SH-SY5Y (cell line): ENCODE results near the gene ZNF146.

Experiments
- GATA2 ChIP-seq: IDR thresholded peaks from 2 replicates; pipeline ENCODE4 v1.6.1; 2011; ENCODE audit warnings: mild to moderate bottlenecking, low read depth, low read length
- GATA3 ChIP-seq: IDR thresholded peaks from 2 replicates; pipeline ENCODE4 v1.6.1; 2011; ENCODE audit warnings: low read depth, mild to moderate bottlenecking, low read length, moderate library complexity

The ZNF146 gene

GRCh38 chr19:36214386-36215275, at the start of gene ZNF146, which contains the start of gene ZNF565:
TSS of gene ZNF146 (plus strand) at chr19:36215106. CDS start at chr19:36236441, 21,335 bp downstream.
TSS of gene ZNF565 (minus strand) at chr19:36214665. CDS start at chr19:36201985, 12,680 bp downstream.
- TF ChIP-seq GATA2 (peak; percentile 69), GATA3 (no peak)

DNA sequence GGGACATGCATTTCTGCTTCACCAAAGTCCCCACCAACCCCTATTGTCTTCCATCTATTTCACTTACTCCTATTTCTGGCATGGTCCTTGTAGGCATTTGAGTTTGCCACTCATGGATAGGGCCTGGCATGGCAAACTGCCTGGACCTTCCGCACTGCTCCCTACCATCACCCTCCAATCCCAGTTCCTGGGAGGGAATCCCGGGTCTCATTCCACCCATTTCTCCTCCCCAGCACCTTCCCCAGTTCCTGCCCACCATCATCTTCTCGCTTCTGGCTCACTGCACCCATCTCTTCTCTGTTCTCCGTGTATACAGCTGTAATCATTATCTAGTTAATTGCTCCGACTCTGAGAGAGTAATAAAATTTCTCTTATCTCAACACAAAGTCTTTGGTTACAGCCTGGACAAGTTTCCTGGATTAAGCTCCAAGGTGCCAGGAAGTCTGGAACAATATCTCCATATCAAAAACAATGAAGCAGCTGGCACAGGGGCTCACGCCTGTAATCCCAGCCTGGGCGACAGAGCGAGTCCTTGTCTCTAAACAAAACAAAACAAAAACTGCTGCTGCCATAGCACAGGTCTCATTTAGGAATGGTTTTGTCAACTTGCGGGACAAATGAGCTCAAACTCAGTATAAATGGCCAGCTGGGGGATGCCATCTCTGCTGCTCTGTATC, 45.7 kb upstream of the ZNF146 start:
- TF ChIP-seq GATA2: no peak
- no peak for TF ChIP-seq GATA3

GRCh38 chr19:36172852-36173251, 42.1 kb upstream of the ZNF146 start:
- TF ChIP-seq GATA2 (no peak), GATA3 (no peak)

- TF ChIP-seq GATA3 (no peak), GATA2 (no peak)
Measured at GRCh38 chr19:36182612-36183244, 32.2 kb upstream of the ZNF146 start.

DNA sequence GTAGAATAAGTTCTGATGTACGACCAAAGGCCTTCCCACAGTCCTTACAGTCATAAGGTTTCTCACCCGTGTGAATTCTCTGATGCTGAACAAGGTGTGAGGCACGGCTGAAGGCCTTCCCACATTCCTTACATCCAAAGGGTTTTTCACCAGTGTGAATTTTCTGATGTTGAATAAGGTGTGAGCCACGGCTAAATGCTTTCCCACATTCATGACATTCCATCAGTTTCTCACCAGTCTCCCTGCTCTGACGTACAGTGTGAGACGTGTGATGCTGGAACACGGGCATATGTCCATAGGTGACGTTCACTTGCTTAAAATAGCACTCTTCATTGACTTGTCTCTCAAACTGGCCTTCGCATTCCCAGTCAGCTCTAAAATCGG, 31.7 kb upstream of the ZNF146 start:
- TF ChIP-seq GATA2 (no peak), GATA3 (no peak)

DNA sequence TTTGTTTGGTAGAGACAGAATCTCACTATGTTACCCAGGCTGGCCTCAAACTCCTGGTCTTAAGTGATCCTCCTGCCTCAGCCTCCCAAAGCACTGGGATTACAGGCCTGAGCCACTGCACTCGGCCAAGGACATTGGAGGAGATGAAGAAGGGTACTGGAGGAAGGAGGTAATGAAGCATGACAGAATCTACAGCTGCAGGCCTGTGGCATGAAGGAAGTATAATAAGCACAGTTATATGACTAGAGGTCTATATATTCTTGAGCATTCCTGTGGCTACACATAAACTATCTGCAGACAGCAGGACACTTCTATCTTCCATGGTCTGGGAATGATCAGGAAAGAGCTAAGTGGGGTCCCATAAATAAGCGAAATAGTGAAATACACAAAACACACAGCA, 18.7 kb upstream of the ZNF146 start:
- TF ChIP-seq GATA3: no peak
- TF ChIP-seq GATA2: no peak

DNA sequence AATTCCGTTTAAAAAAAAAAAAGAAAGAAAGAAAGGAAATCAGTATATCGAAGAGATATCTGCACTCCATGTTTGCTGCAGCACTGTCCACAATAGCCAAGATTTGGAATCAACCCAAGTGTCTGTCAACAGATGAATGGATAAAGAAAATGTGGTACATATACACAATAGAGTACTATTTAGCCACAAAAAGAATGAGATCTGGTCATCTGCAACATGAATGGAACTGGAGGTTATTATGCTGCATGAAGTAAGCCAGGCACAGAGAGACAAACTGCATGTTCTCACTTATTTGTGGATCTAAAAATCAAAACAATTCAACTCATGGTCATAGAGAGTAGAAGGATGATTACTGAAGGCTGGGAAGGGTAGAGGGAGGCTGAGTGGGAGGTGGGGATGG, 16.8 kb upstream of the ZNF146 start:
- TF ChIP-seq GATA3: no peak
- no peak for TF ChIP-seq GATA2

- no peak for TF ChIP-seq GATA2
- no peak for TF ChIP-seq GATA3
Measured at GRCh38 chr19:36201684-36202083, 13.2 kb upstream of the ZNF146 start.

- TF ChIP-seq GATA2 (no peak), GATA3 (no peak)
Measured at GRCh38 chr19:36203293-36203692, 11.6 kb upstream of the ZNF146 start.

DNA sequence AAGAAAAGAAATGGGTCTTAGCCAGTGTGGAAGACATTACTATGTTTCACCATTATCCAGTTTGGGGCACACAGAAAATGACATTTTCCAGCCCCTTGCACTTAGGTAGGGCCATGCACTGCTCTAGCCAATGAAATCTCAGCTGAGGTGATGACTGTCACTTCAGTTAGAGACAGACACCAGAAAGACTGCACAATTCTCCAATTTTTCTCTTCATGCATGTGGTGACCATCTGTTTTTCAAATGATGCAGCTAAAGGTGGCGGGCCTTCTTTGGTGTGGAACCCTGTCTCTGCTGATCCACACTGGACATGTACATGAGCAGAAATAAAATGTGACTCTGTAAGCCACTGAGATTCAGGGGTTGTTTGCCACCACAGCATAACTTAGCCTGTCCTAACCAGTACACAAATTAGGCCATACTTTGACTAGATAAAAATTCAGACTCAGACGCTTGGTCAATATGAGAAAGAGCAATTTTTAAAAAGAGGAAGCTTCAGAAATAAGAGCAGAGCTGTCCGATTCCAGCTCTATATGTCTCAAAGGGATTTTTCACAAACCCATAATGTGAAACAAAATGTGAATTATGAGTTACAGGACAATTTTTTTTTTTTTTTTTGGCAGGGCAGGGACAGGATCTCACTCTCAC, 7.2 kb upstream of the ZNF146 start:
- TF ChIP-seq GATA2 (no peak), GATA3 (no peak)

DNA sequence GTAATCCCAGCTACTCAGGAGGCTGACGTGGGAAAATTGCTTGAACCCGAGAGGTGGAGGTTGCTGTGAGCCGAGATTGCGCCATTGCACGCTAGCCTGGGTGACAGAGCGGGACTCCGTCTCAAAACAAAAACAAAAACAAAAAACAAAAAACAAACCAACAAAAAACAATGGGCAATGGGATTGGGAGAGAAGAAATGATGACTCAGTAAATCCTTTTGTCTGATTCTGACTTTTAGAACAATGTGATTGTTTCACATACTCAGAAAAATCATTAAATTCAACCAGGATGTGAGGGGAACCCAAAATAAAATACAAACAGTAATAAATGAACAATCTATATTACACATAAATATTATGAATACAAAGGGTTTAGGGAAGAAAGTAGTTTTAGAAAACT, 5.5 kb upstream of the ZNF146 start:
- TF ChIP-seq GATA3: no peak
- TF ChIP-seq GATA2: no peak

GRCh38 chr19:36210497-36210896, 4.4 kb upstream of the ZNF146 start:
- no peak for TF ChIP-seq GATA3
- no peak for TF ChIP-seq GATA2

DNA sequence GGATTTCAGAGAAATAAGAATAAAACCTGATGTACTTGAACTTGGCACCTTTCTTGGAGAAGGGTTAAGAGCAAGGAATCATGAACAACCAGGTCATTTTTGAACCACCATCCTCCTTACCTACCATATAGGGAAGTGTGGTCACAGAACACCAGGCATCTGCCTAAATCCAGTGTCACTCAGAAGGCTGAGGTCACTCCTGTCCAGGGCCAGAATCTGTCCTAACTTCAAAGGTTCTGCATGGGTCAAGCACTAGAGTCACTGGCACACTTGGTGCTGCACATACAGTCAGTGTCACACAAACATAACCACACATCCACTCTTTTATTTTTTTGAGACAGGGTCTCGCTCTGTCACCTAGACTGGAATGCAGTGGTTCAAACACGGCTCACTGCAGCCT, 2.0 kb upstream of the ZNF146 start:
- TF ChIP-seq GATA3: no peak

- TF ChIP-seq GATA2: no peak
- TF ChIP-seq GATA3: no peak
Measured at GRCh38 chr19:36215276-36216123, 594 bp downstream of the ZNF146 start.
